Endothelial cell (in vitro differentiated cells): ENCODE data around the gene ADCY3. TPM values are rescaled to one million over a fixed set of nuclear protein-coding genes. Genes with fewer than 3 reads are reported as not detected.

Experiments
- DNase-seq: peaks from one replicate; pipeline ENCODE4 v3.0.0; 2021; ENCODE audit warnings: low spot score
- H3K27ac Mint-ChIP-seq: one replicate; pipeline ENCODE4 v1.8.0; 2021; ENCODE audit warnings: mixed read lengths, inconsistent platforms; ENCODE audit not compliant: unreplicated experiment
- H3K27me3 Mint-ChIP-seq: one replicate; pipeline ENCODE4 v1.8.0; 2021; ENCODE audit warnings: mild to moderate bottlenecking, moderate library complexity, mixed read lengths, inconsistent platforms; ENCODE audit not compliant: unreplicated experiment
- H3K36me3 Mint-ChIP-seq: one replicate; pipeline ENCODE4 v1.8.0; 2021; ENCODE audit warnings: mild to moderate bottlenecking, low read depth, mixed read lengths, inconsistent platforms; ENCODE audit not compliant: unreplicated experiment
- H3K4me1 Mint-ChIP-seq: one replicate; pipeline ENCODE4 v1.8.0; 2021; ENCODE audit warnings: mild to moderate bottlenecking, mixed read lengths, inconsistent platforms; ENCODE audit not compliant: unreplicated experiment
- H3K4me3 Mint-ChIP-seq: one replicate; pipeline ENCODE4 v1.8.0; 2021; ENCODE audit warnings: mild to moderate bottlenecking, mixed read lengths, inconsistent platforms; ENCODE audit not compliant: unreplicated experiment
- H3K9me3 Mint-ChIP-seq: one replicate; pipeline ENCODE4 v1.8.0; 2021; ENCODE audit warnings: mixed read lengths, inconsistent platforms; ENCODE audit not compliant: unreplicated experiment
- total RNA-seq: library from RNA; stranded (reverse); fragmentation: NEBNext Ultra II Directional; extraction: Animal tissue kit (Norgen Biotek cat#: 25700); gene quantifications from one replicate; pipeline ENCODE4 v1.2.1, GENCODE V29; 2021; ENCODE audit not compliant: unreplicated experiment
- TF ChIP-seq, protein P1 (sequence below): fragments of 200-600 bp; sonication (generic); IDR thresholded peaks from one replicate; pipeline ENCODE4 v1.5.0; 2021; ENCODE audit warnings: antibody characterized with exemption; ENCODE audit not compliant: unreplicated experiment

The ADCY3 gene
- total RNA-seq, 1 donor from 2014 or later: 88.0 TPM

DNA sequence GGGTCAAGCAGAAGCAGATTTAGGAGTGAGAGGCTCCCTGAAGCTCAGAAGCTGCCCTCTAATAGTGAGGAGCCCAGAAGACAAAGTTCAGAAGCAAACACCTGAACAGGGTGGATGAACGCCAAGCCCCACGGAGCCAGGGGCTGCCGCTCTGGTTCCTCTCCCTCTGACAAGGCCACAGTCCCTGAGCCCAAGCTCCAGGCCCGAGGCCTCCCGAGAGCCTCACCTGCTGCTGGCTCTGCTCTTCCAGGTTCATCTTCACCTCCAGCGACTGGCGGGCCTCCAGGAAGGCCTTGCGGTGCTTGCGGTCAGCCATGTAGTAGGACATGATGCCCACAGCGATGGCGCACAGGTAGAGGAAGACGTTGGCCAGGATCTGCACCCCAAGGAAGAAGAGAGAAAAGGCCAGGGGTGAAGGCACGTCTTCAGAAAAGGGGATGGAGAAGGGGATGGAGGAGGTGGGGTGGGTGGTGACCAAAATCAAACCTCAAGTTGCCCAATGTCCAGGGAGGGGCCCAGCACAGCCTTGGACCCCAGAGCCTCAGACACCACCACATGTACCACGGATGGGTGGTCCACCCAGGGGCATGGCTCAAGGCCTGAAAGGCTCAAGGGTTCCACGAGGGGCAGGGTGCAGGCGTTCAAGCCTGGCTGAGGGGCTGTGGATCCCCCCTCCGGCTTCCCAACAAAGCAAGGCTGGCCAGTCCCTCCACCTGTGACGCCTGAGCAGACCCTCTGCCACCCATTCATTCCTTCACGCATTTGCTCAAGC lies 47.5 kb downstream of the ADCY3 start:
- DNase-seq: no peak
- Mint-ChIP-seq H3K27me3 (peaks cover 6% of the 10 kb centered on the region), H3K9me3 (no peaks in the 10 kb centered on the region), H3K4me3 (no peak overlapping the region), H3K27ac (no peak overlapping the region), H3K36me3 (peaks cover 13% of the 10 kb centered on the region), H3K4me1 (peaks cover 13% of the 10 kb centered on the region)
- TF ChIP-seq, protein P1, sequence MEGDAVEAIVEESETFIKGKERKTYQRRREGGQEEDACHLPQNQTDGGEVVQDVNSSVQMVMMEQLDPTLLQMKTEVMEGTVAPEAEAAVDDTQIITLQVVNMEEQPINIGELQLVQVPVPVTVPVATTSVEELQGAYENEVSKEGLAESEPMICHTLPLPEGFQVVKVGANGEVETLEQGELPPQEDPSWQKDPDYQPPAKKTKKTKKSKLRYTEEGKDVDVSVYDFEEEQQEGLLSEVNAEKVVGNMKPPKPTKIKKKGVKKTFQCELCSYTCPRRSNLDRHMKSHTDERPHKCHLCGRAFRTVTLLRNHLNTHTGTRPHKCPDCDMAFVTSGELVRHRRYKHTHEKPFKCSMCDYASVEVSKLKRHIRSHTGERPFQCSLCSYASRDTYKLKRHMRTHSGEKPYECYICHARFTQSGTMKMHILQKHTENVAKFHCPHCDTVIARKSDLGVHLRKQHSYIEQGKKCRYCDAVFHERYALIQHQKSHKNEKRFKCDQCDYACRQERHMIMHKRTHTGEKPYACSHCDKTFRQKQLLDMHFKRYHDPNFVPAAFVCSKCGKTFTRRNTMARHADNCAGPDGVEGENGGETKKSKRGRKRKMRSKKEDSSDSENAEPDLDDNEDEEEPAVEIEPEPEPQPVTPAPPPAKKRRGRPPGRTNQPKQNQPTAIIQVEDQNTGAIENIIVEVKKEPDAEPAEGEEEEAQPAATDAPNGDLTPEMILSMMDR: no peak

DNA sequence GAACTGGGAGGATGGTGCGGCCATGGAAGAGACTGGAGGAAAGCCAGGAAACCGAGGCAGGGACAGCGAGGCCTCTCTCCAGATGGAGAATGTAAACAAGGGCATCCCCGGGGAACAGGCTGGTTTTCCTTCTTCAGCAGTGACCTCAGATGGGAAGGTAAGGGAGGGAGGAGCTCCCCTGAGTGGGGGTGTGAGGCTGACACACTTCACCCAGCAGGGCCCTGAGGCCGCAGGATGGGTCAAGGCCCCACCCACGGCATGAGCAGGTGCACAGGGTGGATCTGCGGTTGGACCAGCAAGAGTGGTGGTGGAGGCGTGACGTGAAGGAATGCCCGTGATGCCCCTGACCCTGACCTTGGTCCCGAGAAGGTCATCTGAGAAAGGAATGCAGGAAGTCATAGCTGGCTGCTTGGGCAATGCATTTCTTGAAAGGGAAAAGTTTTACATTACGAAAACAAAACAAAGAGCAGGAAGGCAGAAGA lies 48.1 kb downstream of the ADCY3 start:
- TF ChIP-seq, protein P1: no peak
- no peak for DNase-seq
- Mint-ChIP-seq H3K36me3 (peaks cover 14% of the 10 kb centered on the region), H3K27me3 (peaks cover 6% of the 10 kb centered on the region), H3K27ac (no peak overlapping the region), H3K9me3 (no peaks in the 10 kb centered on the region), H3K4me1 (peaks cover 13% of the 10 kb centered on the region), H3K4me3 (no peak overlapping the region)

DNA sequence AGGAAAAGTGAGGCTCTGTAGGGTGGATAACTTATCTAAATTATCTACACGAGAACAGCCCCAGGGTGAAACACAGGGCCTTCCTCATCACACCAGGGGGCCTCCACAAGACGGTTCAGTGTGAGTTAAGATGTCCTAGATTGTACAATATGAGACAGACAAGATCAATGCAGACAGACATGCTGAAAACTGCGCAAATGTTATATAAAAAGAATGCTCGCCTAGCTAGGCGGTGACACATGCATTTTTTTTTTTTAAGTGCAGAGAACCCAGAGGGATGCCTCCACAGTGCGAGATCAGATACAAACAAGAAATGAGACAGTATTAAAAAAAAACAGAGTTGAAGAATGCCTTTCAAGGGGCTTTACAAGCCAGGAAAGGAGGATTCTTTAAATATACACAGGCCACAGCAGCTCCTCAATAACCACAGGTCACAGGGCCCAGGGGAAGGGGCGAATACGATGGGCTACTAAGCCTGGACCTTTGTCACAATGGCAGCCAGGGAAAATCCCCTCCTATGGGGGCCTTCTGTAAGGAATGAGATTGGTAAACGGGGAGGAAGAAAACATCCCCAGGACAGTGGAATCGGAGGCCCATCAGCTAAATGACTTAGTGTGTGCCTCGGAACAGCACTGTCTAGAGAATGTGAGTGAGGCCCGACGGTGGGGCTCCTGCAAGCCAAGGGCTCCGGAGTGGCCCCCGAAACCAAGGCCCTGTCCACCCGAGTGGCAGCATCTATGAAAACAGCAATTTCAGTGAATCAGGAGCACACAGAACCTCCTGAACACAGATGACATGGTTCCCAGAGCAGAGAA lies 48.9 kb downstream of the ADCY3 start:
- TF ChIP-seq, protein P1: no peak
- H3K4me3 Mint-ChIP-seq: no peak overlapping the region
- no peak for DNase-seq
- peaks cover 13% of the 10 kb centered on the region for H3K4me1 Mint-ChIP-seq
- H3K27me3 Mint-ChIP-seq: peaks cover 6% of the 10 kb centered on the region
- H3K36me3 Mint-ChIP-seq: peaks cover 18% of the 10 kb centered on the region
- H3K9me3 Mint-ChIP-seq: no peaks in the 10 kb centered on the region
- no peak overlapping the region for H3K27ac Mint-ChIP-seq

DNA sequence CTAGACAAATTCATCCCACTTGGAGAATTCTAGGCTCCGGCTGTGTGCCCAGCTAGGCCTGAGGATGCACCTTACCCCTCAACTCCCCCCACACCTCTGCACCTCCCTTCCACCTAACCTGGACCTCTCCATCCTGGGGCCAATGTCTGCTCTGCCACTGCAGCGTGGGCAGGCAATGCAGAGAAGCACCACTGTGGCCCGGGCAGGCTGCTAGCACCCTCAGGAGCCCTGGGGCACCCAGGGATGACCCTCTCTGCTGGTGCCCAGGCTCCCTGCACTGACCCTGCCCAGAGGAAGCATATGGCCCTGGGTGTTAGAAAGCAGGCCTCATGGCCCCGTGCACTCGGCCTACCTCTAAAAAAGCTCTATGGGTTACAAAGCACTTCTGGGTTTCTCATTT lies 49.6 kb downstream of the ADCY3 start:
- Mint-ChIP-seq H3K4me1 (peaks cover 13% of the 10 kb centered on the region), H3K4me3 (no peak overlapping the region), H3K27me3 (peaks cover 6% of the 10 kb centered on the region), H3K36me3 (peaks cover 22% of the 10 kb centered on the region), H3K27ac (no peak overlapping the region), H3K9me3 (no peaks in the 10 kb centered on the region)
- TF ChIP-seq, protein P1: no peak
- no peak for DNase-seq
